KMS-11 (cell line): ENCODE results near the gene PRDM12.

ENCODE experiments used
- H2AFZ ChIP-seq: fragments of 200-600 bp; sonication (generic); 2 replicates; pipeline ENCODE4 v1.6.1; 2016; ENCODE audit warnings: antibody characterized with exemption, mixed run types, low read depth
- H3K27ac ChIP-seq: fragments of 200-600 bp; sonication (generic); 2 replicates; pipeline ENCODE4 v1.6.1; 2016; ENCODE audit warnings: mild to moderate bottlenecking, mixed run types
- H3K27me3 ChIP-seq: fragments of 200-600 bp; sonication (generic); 2 replicates; pipeline ENCODE4 v1.6.1; 2017; ENCODE audit warnings: mild to moderate bottlenecking, low read depth, mixed run types, moderate library complexity; ENCODE audit not compliant: insufficient read depth
- H3K36me3 ChIP-seq: fragments of 200-600 bp; sonication (generic); 2 replicates; pipeline ENCODE4 v1.6.1; 2017; ENCODE audit warnings: mild to moderate bottlenecking, mixed run types; ENCODE audit not compliant: insufficient read depth
- H3K4me1 ChIP-seq: fragments of 200-600 bp; sonication (generic); 2 replicates; pipeline ENCODE4 v1.6.1; 2016; ENCODE audit warnings: mild to moderate bottlenecking, low read depth, mixed run types; ENCODE audit not compliant: poor library complexity, severe bottlenecking
- H3K4me2 ChIP-seq: fragments of 200-600 bp; sonication (generic); 2 replicates; pipeline ENCODE4 v1.7.0; 2016; ENCODE audit warnings: mild to moderate bottlenecking, mixed run types
- H3K4me3 ChIP-seq: fragments of 200-600 bp; sonication (generic); IDR thresholded peaks from 2 replicates; pipeline ENCODE4 v1.6.1; 2017; ENCODE audit warnings: low read depth, low read length, mixed read lengths; ENCODE audit not compliant: insufficient read depth
- H3K79me2 ChIP-seq: fragments of 200-600 bp; sonication (generic); 2 replicates; pipeline ENCODE4 v1.6.1; 2016; ENCODE audit warnings: low read depth, mixed run types; ENCODE audit not compliant: insufficient read depth
- H3K9ac ChIP-seq: fragments of 200-600 bp; sonication (generic); 2 replicates; pipeline ENCODE4 v1.6.1; 2016; ENCODE audit warnings: mild to moderate bottlenecking, mixed run types
- H4K20me1 ChIP-seq: fragments of 200-600 bp; sonication (generic); 2 replicates; pipeline ENCODE4 v1.6.1; 2016; ENCODE audit warnings: mild to moderate bottlenecking, mixed run types; ENCODE audit not compliant: insufficient read depth
- TF ChIP-seq, protein P1 (sequence below): fragments of 200-600 bp; sonication (generic); conservative IDR thresholded peaks from 2 replicates; pipeline ENCODE4 v1.6.1; 2017; ENCODE audit warnings: low read depth, mild to moderate bottlenecking, antibody characterized with exemption, low read length, moderate library complexity, mixed read lengths

The PRDM12 gene

DNA sequence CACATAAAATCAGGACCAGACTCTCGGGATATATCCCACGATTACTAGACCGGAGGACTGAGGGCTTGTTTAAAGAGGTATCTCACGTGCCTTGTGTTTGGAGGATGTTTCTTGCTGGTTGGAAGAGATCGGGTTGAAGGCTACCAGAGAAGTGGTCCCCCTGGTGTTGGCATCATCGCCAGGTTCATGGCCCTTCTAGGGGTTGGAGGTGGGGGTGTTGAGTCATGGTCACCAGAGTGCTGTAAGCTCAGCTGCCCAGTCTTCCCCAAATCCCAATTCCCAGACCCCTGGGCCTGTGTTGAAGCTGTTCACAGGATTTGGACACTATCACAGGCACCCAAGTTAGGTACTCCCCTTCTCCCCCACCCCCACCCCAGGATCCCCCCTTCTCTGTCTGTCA lies 29.1 kb upstream of the PRDM12 start:
- Histone ChIP-seq H3K27me3 (no peaks in the 10 kb centered on the region), H4K20me1 (no peaks in the 10 kb centered on the region), H3K4me1 (no peaks in the 10 kb centered on the region), H2AFZ (no peak overlapping the region), H3K36me3 (no peaks in the 10 kb centered on the region), H3K79me2 (no peaks in the 10 kb centered on the region), H3K4me2 (no peak overlapping the region), H3K27ac (no peak overlapping the region), H3K4me3 (no peak overlapping the region), H3K9ac (no peak overlapping the region)
- TF ChIP-seq, protein P1, sequence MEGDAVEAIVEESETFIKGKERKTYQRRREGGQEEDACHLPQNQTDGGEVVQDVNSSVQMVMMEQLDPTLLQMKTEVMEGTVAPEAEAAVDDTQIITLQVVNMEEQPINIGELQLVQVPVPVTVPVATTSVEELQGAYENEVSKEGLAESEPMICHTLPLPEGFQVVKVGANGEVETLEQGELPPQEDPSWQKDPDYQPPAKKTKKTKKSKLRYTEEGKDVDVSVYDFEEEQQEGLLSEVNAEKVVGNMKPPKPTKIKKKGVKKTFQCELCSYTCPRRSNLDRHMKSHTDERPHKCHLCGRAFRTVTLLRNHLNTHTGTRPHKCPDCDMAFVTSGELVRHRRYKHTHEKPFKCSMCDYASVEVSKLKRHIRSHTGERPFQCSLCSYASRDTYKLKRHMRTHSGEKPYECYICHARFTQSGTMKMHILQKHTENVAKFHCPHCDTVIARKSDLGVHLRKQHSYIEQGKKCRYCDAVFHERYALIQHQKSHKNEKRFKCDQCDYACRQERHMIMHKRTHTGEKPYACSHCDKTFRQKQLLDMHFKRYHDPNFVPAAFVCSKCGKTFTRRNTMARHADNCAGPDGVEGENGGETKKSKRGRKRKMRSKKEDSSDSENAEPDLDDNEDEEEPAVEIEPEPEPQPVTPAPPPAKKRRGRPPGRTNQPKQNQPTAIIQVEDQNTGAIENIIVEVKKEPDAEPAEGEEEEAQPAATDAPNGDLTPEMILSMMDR: no peak

DNA sequence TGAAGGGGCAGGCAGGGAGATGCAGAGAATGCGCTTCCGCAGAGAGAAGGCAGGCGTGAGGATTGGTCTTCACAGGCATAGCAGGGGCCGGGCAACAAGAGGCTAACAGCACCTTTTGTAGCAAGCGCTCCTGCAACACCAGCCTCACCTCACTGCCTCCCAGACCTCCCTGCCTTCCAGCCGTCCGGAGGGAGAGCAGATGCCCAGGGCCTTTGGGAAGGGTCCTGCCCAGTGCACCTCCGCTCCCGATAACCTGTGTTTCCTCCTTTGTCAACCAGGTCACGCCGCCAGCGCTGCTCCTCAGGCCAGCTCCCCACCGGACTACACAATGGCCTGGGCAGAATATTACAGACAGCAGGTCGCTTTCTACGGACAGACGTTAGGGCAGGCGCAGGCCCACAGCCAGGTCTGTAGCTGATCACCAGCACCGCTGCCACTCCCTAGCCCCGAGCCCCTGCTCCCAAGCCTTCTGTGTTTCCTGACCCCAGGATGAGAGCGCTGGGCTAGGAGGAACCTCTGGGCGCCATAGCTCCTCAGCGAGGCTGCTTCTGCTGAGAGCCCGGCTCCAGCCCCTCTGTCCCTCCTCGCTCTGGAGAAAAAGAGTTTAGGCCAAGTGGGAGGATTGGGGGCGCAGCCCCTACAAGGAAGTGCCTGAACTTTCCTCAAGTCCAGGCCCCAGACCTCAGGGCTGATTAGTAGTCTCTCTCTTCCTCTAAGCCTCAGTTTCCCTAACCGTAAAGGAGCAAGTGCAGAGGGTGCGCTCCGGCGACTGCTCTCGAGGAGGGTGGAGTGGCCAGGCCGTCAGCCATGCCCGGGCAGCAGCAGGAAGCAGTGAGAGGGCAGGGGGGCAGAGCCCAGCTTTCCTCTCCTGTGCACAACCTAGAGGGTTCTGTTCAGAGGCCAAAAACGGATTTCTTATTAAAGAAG lies 28.4 kb upstream of the PRDM12 start:
- H3K27ac ChIP-seq: no peak overlapping the region
- TF ChIP-seq, protein P1: no peak
- H3K79me2 ChIP-seq: no peaks in the 10 kb centered on the region
- H3K27me3 ChIP-seq: no peaks in the 10 kb centered on the region
- no peak overlapping the region for H3K4me3 ChIP-seq
- no peaks in the 10 kb centered on the region for H3K36me3 ChIP-seq
- H2AFZ ChIP-seq: no peak overlapping the region
- no peak overlapping the region for H3K4me2 ChIP-seq
- H3K4me1 ChIP-seq: no peaks in the 10 kb centered on the region
- H4K20me1 ChIP-seq: no peaks in the 10 kb centered on the region
- no peak overlapping the region for H3K9ac ChIP-seq

DNA sequence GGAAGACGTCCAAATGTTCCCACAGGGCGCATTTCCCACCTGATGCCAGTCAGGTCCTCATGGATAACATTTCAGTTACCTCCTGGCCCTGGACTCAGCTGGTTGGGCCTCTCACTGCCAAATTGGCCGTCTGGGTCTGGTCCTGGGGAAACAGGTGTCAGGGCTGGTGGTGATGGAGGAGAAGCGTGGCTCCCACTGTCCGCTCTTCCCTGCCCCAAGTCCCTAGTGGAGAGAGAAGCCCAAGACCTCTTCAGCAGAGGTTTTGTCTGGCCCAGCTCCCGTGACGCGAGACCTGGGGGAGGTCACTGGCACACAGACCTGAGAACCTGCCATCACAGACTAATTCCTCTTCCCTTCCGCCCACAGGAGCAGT lies 27.8 kb upstream of the PRDM12 start:
- Histone ChIP-seq H3K4me2 (no peak overlapping the region), H3K4me3 (no peak overlapping the region), H3K9ac (no peak overlapping the region), H3K27ac (no peak overlapping the region), H2AFZ (no peak overlapping the region), H3K27me3 (no peaks in the 10 kb centered on the region), H4K20me1 (no peaks in the 10 kb centered on the region), H3K36me3 (no peaks in the 10 kb centered on the region), H3K4me1 (no peaks in the 10 kb centered on the region), H3K79me2 (no peaks in the 10 kb centered on the region)
- TF ChIP-seq, protein P1: no peak

DNA sequence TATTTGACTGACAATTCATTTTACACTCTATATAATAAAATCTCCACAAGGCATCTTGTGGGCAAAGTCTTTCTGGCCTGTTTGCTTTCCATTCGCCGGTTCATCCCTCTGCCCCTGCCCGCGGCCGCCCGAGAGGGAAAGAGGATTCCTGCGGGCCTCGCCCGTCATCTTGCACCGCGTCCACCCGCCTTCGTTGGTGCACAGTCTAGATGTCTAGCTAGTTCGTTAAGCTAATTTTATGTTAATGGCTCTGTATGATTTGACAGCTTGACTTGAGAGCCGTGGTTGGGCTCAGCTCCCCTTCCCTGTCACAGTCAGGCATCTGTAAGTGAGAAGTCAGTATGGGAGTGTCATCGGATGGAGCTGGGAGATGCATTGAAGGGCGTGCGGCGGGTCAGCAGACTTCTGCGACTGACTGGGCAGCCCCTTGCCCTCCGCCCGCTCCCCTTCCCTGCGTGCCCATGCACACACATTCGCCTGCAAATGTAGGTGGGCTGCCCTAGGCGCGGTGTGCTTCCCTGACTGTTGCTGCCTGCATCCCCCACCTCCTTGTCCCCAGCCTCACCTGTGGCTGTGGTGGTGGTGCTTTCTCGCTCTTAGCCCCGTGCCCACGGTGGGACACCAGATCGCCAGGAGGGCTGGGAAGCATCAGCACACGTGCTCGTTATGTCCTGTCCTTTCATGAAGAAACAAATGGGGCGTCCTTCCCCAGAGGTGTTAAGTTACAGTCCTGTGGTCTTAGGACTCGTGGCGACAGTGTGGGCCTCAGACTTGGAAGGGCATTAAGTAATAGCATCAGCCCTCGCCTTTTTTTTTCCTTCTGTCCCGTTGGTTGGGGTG lies 25.9 kb upstream of the PRDM12 start:
- Histone ChIP-seq H3K36me3 (no peaks in the 10 kb centered on the region), H3K4me1 (no peaks in the 10 kb centered on the region), H3K9ac (no peak overlapping the region), H2AFZ (no peak overlapping the region), H3K27ac (no peak overlapping the region), H3K4me3 (no peak overlapping the region), H4K20me1 (no peaks in the 10 kb centered on the region), H3K4me2 (no peak overlapping the region), H3K79me2 (no peaks in the 10 kb centered on the region), H3K27me3 (no peaks in the 10 kb centered on the region)
- TF ChIP-seq, protein P1: no peak
